ENCODE data around the gene LEPR.
"Not testable (repeated sequence)": the region's sequence is repeated elsewhere in the genome, so short reads cannot be mapped to it uniquely, and the experiment has no call there.

Gene LEPR, protein sequence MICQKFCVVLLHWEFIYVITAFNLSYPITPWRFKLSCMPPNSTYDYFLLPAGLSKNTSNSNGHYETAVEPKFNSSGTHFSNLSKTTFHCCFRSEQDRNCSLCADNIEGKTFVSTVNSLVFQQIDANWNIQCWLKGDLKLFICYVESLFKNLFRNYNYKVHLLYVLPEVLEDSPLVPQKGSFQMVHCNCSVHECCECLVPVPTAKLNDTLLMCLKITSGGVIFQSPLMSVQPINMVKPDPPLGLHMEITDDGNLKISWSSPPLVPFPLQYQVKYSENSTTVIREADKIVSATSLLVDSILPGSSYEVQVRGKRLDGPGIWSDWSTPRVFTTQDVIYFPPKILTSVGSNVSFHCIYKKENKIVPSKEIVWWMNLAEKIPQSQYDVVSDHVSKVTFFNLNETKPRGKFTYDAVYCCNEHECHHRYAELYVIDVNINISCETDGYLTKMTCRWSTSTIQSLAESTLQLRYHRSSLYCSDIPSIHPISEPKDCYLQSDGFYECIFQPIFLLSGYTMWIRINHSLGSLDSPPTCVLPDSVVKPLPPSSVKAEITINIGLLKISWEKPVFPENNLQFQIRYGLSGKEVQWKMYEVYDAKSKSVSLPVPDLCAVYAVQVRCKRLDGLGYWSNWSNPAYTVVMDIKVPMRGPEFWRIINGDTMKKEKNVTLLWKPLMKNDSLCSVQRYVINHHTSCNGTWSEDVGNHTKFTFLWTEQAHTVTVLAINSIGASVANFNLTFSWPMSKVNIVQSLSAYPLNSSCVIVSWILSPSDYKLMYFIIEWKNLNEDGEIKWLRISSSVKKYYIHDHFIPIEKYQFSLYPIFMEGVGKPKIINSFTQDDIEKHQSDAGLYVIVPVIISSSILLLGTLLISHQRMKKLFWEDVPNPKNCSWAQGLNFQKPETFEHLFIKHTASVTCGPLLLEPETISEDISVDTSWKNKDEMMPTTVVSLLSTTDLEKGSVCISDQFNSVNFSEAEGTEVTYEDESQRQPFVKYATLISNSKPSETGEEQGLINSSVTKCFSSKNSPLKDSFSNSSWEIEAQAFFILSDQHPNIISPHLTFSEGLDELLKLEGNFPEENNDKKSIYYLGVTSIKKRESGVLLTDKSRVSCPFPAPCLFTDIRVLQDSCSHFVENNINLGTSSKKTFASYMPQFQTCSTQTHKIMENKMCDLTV

GRCh38 chr1:65420590-65421350, at the start of gene LEPR, which contains the start of gene LEPROT:
Gene LEPR, plus strand, starts transcription at chr1:65420668. Its CDS starts 144,898 bp downstream, at chr1:65565566.
Gene LEPROT, plus strand, starts transcription at chr1:65420668. Its CDS starts 57 bp downstream, at chr1:65420725.
- DNase-seq: no peak

DNA sequence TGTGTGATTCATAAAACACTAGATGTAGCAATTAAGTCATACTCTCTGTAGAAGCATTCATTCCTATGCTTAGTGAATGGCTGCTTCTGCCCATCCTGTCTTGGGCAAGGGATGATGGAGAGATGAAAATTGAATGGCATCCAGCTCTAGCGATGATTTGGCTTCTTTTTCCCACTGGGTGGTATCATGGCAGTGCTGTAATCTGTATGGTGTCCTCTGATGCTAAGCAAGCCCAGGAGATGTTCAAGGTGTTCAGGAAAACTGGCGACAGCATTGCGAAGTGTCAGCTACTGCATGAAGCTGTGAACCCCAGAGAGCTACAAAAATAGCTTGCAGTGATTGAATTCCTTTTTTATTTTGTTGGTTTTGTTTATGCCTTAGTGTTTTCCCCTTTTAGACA, 48.9 kb upstream of the LEPR start:
- no peak for DNase-seq

DNA sequence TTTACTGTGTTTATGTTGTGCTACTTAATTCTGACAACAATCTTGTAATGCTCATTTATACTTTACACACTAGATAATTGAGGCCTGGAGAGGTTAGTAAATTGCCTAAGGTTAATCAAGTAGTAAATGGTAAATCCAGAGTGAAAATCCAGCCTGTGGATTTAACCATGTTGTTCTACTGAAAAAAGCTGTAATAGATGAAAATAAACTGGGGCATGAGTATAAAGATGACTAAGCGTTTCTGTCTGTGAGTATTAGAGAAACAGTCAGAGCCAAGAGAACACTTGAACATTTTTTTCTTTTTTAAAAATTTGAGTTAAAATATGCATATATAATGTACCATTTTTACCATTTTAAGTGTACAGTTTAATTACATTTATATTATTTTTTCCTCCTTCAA, 47.9 kb upstream of the LEPR start:
- no peak for DNase-seq

GRCh38 chr1:65377496-65378246, 42.8 kb upstream of the LEPR start:
- DNase-seq: no peak

GRCh38 chr1:65378247-65378946, 42.1 kb upstream of the LEPR start:
- no peak for DNase-seq

GRCh38 chr1:65384426-65384825, 36.0 kb upstream of the LEPR start:
- not testable (repeated sequence) for DNase-seq

- DNase-seq: no peak
Measured at GRCh38 chr1:65386439-65386838, 34.0 kb upstream of the LEPR start.

DNA sequence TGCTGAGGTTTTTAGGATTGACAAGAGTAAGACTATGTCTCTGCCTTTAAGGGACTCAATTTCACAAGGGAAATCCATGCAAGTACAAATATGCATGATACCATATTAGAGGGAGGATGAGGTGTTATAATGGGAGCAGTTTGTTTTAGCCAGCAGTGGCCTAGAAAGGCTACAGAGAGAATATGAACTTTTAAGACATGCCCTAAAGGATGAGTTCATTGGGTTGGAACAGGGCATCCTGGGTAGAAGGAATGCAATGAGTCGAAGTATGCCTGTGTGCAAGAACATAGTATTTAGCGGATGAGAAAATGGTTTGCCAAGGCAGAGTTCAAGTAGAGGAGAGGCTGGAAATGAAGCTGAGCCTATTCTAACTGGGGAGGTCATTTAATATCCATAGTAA, 32.6 kb upstream of the LEPR start:
- DNase-seq: no peak

- DNase-seq: no peak
Measured at GRCh38 chr1:65388908-65389695, 31.4 kb upstream of the LEPR start.

DNA sequence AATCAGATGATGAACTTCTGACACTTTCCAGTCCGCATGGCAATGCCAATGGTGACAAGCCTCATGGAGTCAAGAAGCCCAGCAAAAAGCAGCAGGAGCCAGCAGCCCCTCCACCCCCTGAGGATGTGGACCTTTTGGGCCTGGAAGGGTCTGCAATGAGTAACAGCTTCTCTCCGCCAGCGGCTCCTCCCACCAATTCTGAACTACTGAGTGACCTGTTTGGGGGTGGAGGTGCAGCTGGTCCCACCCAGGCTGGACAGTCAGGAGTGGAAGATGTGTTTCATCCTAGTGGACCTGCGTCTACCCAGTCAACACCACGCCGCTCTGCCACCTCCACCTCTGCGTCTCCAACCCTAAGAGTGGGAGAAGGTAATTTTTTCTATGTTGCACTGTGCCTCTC, 28.0 kb upstream of the LEPR start:
- DNase-seq: no peak

DNA sequence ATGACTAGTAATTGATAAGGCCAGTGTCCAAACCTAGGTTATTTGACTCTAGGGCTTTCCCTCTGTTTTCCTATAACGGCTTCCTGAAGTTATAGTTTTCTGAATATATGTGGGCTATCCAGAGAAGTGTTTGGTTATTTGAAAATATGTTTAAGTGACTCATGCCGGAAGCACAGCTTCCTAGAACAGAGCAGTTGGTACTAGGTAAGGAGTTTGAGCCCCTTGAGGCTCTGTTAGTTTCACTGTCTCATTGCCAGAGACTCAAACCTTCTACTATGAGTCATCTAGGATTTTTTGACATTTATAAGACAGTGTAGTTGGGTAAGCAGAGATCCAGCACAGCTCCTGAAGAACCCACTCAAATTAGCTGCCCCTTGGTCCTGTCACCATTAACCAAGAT, 27.1 kb upstream of the LEPR start:
- peak in 1 of 2 experiments; percentile 2 for DNase-seq

- DNase-seq: no peak
Measured at GRCh38 chr1:65393928-65394327, 26.5 kb upstream of the LEPR start.

DNA sequence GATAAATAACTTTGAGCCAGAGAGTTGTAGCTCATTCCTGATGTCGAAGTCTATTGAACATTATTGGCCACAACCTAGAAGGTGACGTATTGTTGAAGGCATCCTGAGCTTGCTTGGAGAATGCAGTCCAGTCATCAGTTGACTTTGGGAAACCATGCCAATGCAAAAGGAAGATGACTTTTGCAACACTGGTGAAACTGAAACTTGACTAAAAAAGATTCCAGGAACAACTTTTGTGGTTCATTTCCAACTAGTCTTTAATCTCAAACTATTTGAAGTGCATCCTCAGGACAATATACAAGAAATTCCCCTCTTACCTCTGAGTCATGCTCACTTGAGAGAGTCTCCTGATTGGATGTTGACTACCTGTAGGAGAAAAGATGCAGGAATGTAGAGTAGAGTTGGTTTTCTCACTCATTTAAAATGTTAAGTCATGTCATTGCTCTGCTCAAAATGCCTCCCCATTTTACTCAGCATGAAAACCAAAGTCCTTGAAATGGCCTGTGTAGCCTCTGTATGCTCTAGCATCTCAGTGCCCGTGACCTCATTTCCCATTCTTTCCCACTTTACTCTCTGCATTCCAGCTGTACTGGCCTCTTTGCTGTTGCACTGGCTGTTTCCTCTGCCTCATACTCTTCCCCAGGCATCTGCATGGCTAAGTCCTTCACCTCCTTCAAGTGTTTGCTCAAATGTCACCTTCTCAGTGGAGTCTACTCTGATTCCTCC, 24.4 kb upstream of the LEPR start:
- DNase-seq: no peak

- no peak for DNase-seq
Measured at GRCh38 chr1:65398083-65398482, 22.4 kb upstream of the LEPR start.

DNA sequence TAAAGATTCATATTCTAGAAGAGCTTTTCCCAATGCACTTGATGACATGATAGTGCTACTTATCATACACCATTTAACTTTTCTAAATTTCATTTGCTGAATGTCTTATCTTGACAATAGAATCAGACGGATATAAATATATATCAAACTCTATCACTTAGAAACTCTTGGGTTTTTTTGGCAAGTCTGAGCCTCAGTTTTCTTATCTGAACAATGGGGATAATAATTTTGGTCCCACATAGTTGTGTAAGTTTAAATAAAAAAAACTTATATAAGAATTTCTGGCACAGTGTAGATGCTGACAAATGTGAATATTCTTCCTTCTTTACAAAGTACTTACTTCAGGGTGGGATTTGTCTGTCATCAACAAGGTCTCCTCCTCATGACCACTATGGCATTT, 21.5 kb upstream of the LEPR start:
- DNase-seq: no peak

GRCh38 chr1:65401612-65402011, 18.9 kb upstream of the LEPR start:
- DNase-seq: no peak

GRCh38 chr1:65404941-65405340, 15.5 kb upstream of the LEPR start:
- no peak for DNase-seq

DNA sequence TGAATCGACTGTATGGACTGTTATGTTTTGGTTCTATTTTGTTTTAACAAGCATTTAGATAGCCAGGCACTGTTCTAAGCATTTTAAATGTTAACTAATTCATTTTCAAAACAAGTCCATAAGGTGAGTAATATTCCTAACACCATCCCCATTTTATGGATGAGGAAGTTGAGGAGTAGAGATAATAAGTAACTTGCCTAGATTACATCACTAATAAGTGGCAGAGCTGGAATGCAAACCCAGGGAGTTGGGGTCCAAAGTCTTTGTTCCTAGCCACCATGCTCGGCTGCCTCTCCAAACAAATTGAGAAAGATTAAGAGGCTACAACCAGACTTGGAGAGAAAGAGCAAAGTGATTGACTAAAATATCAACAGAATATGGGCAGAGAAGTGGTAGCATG, 12.6 kb upstream of the LEPR start:
- DNase-seq: no peak

GRCh38 chr1:65409314-65409713, 11.2 kb upstream of the LEPR start:
- DNase-seq: no peak
